BLaER1 (cell line): Measurements from ENCODE around the gene SOCS7.

Source experiments
- H3K27ac ChIP-seq: shearing (Covaris generic); formaldehyde crosslinking; 2 replicates; pipeline ENCODE4 v1.8.1; 2022
- H3K27me3 ChIP-seq: shearing (Covaris generic); formaldehyde crosslinking; 2 replicates; pipeline ENCODE4 v1.8.1; 2022
- H3K36me3 ChIP-seq: shearing (Covaris generic); formaldehyde crosslinking; 2 replicates; pipeline ENCODE4 v1.8.1; 2022
- H3K4me1 ChIP-seq: shearing (Covaris generic); formaldehyde crosslinking; 2 replicates; pipeline ENCODE4 v1.8.1; 2022
- H3K4me2 ChIP-seq: shearing (Covaris generic); formaldehyde crosslinking; 2 replicates; pipeline ENCODE4 v1.8.1; 2022
- H3K4me3 ChIP-seq: shearing (Covaris generic); formaldehyde crosslinking; 2 replicates; pipeline ENCODE4 v1.8.1; 2022
- H3K9ac ChIP-seq: shearing (Covaris generic); formaldehyde crosslinking; 2 replicates; pipeline ENCODE4 v1.8.1; 2022
- H3K9me3 ChIP-seq: shearing (Covaris generic); formaldehyde crosslinking; 2 replicates; pipeline ENCODE4 v1.8.1; 2022
- H4K20me1 ChIP-seq: shearing (Covaris generic); formaldehyde crosslinking; 2 replicates; pipeline ENCODE4 v1.8.1; 2022
- Cebpa-rat ChIP-seq: shearing (Covaris generic); IDR thresholded peaks from 2 replicates; pipeline ENCODE4 v1.8.1; 2022

SOCS7 gene

GRCh38 chr17:38351412-38352222, at the start of gene SOCS7:
Gene SOCS7 (plus strand): TSS chr17:38351844. CDS start chr17:38352053, 209 bp downstream.
- Histone ChIP-seq H4K20me1 (peaks cover 44% of the 10 kb centered on the region), H3K36me3 (0 out of 2 replicates have a peak, but pooled peaks cover 6% of the 10 kb centered on the region), H3K9me3 (no peaks in the 10 kb centered on the region), H3K27me3 (no peaks in the 10 kb centered on the region), H3K4me1 (peaks cover 34% of the 10 kb centered on the region), H3K27ac (peak within 1 kb of the TSS; percentile 89), H3K4me3 (peak within 1 kb of the TSS; percentile 94), H3K9ac (peak within 1 kb of the TSS; percentile 92), H3K4me2 (peak within 1 kb of the TSS; percentile 89)
- TF ChIP-seq Cebpa-rat: no peak

- Histone ChIP-seq H3K27me3 (no peaks in the 10 kb centered on the region), H4K20me1 (no peaks in the 10 kb centered on the region), H3K4me2 (no peak overlapping the region), H3K4me3 (no peak overlapping the region), H3K9me3 (no peaks in the 10 kb centered on the region), H3K9ac (no peak overlapping the region), H3K4me1 (no peaks in the 10 kb centered on the region), H3K36me3 (peaks cover 64% of the 10 kb centered on the region), H3K27ac (no peak overlapping the region)
- no peak for TF ChIP-seq Cebpa-rat
Measured at GRCh38 chr17:38315497-38315896, 36.1 kb upstream of the SOCS7 start.

GRCh38 chr17:38317081-38317480, 34.6 kb upstream of the SOCS7 start:
- Histone ChIP-seq H3K4me3 (no peak overlapping the region), H3K9ac (no peak overlapping the region), H3K4me1 (no peaks in the 10 kb centered on the region), H3K27ac (no peak overlapping the region), H3K4me2 (no peak overlapping the region), H3K9me3 (no peaks in the 10 kb centered on the region), H3K36me3 (peaks cover 71% of the 10 kb centered on the region), H4K20me1 (no peaks in the 10 kb centered on the region), H3K27me3 (no peaks in the 10 kb centered on the region)
- TF ChIP-seq Cebpa-rat: no peak

GRCh38 chr17:38320482-38320881, 31.2 kb upstream of the SOCS7 start:
- peaks cover 24% of the 10 kb centered on the region for H3K4me1 ChIP-seq
- no peaks in the 10 kb centered on the region for H3K27me3 ChIP-seq
- H3K27ac ChIP-seq: no peak overlapping the region
- H4K20me1 ChIP-seq: no peaks in the 10 kb centered on the region
- no peak overlapping the region for H3K4me2 ChIP-seq
- no peak overlapping the region for H3K9ac ChIP-seq
- TF ChIP-seq Cebpa-rat: no peak
- H3K36me3 ChIP-seq: peaks cover 72% of the 10 kb centered on the region
- no peaks in the 10 kb centered on the region for H3K9me3 ChIP-seq
- no peak overlapping the region for H3K4me3 ChIP-seq

- H3K4me2 ChIP-seq: no peak overlapping the region
- H3K27me3 ChIP-seq: no peaks in the 10 kb centered on the region
- no peak overlapping the region for H3K27ac ChIP-seq
- H3K9me3 ChIP-seq: no peaks in the 10 kb centered on the region
- peaks cover 55% of the 10 kb centered on the region for H3K36me3 ChIP-seq
- TF ChIP-seq Cebpa-rat: no peak
- H3K4me3 ChIP-seq: no peak overlapping the region
- H3K4me1 ChIP-seq: peaks cover 42% of the 10 kb centered on the region
- no peak overlapping the region for H3K9ac ChIP-seq
- no peaks in the 10 kb centered on the region for H4K20me1 ChIP-seq
Measured at GRCh38 chr17:38322156-38322779, 29.4 kb upstream of the SOCS7 start.

GRCh38 chr17:38322897-38323296, 28.7 kb upstream of the SOCS7 start:
- Histone ChIP-seq H3K36me3 (peaks cover 48% of the 10 kb centered on the region), H3K4me3 (no peak overlapping the region), H3K9me3 (no peaks in the 10 kb centered on the region), H4K20me1 (no peaks in the 10 kb centered on the region), H3K27me3 (no peaks in the 10 kb centered on the region), H3K27ac (no peak overlapping the region), H3K9ac (no peak overlapping the region), H3K4me1 (peaks cover 48% of the 10 kb centered on the region), H3K4me2 (no peak overlapping the region)
- no peak for TF ChIP-seq Cebpa-rat

GRCh38 chr17:38324141-38324697, 27.4 kb upstream of the SOCS7 start:
- H3K4me3 ChIP-seq: no peak overlapping the region
- peaks cover 62% of the 10 kb centered on the region for H3K4me1 ChIP-seq
- peak overlapping the region; percentile 81 for H3K27ac ChIP-seq
- no peak for TF ChIP-seq Cebpa-rat
- H4K20me1 ChIP-seq: no peaks in the 10 kb centered on the region
- no peaks in the 10 kb centered on the region for H3K9me3 ChIP-seq
- peak overlapping the region; percentile 85 for H3K4me2 ChIP-seq
- no peaks in the 10 kb centered on the region for H3K27me3 ChIP-seq
- H3K36me3 ChIP-seq: peaks cover 45% of the 10 kb centered on the region
- H3K9ac ChIP-seq: peak overlapping the region; percentile 72; the same call in 1 of the 2 replicates

- Histone ChIP-seq H4K20me1 (no peaks in the 10 kb centered on the region), H3K4me1 (peaks cover 67% of the 10 kb centered on the region), H3K27me3 (no peaks in the 10 kb centered on the region), H3K36me3 (peaks cover 39% of the 10 kb centered on the region), H3K4me2 (peak overlapping the region; percentile 85), H3K4me3 (0 out of 2 replicates have a peak overlapping the region, but pooled peaks have one; percentile 37), H3K9ac (peak overlapping the region; percentile 72), H3K27ac (peak overlapping the region; percentile 81), H3K9me3 (no peaks in the 10 kb centered on the region)
- TF ChIP-seq Cebpa-rat: no peak
Measured at GRCh38 chr17:38324772-38325171, 26.9 kb upstream of the SOCS7 start.

- TF ChIP-seq Cebpa-rat: no peak
- 0 out of 2 replicates have a peak overlapping the region, but pooled peaks have one; percentile 37 for H3K4me3 ChIP-seq
- H4K20me1 ChIP-seq: no peaks in the 10 kb centered on the region
- H3K9ac ChIP-seq: peak overlapping the region; percentile 72
- peak overlapping the region; percentile 81 for H3K27ac ChIP-seq
- H3K9me3 ChIP-seq: no peaks in the 10 kb centered on the region
- peak overlapping the region; percentile 85 for H3K4me2 ChIP-seq
- H3K36me3 ChIP-seq: peaks cover 34% of the 10 kb centered on the region
- no peaks in the 10 kb centered on the region for H3K27me3 ChIP-seq
- H3K4me1 ChIP-seq: peaks cover 73% of the 10 kb centered on the region
Measured at GRCh38 chr17:38325221-38325851, 26.3 kb upstream of the SOCS7 start.
